ENCODE results near the gene SDK2.

Gene SDK2

DNA sequence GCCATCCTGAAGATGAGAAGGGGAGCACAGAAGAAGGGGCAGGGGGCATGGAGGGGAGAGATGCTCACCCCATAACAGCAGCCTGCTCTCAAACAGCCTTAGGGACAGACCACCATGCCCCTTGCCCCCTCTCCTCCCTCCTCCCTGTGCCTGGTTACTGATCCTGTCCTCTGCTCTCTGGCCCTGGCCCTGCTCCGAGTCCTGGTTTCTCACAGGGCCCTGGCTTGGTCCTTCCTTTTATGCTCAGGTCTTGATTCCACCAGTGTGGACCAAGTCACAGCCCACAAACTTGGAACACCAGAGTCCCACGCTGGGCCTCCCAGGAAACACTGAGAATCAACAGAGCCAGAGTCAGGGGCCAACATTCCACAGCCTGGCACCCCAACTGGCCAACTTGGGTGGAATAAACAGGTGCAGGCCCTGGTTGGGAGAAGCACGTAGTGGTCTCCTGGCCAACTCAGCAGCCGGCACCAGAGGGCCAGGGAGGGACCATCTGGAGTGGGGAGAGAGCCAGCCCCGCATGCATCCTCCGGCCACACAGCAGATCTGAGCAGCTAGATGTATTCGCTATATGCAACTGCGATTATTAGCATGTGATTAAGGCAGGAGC lies 287.6 kb downstream of the SDK2 start:
- no peak for DNase-seq

DNA sequence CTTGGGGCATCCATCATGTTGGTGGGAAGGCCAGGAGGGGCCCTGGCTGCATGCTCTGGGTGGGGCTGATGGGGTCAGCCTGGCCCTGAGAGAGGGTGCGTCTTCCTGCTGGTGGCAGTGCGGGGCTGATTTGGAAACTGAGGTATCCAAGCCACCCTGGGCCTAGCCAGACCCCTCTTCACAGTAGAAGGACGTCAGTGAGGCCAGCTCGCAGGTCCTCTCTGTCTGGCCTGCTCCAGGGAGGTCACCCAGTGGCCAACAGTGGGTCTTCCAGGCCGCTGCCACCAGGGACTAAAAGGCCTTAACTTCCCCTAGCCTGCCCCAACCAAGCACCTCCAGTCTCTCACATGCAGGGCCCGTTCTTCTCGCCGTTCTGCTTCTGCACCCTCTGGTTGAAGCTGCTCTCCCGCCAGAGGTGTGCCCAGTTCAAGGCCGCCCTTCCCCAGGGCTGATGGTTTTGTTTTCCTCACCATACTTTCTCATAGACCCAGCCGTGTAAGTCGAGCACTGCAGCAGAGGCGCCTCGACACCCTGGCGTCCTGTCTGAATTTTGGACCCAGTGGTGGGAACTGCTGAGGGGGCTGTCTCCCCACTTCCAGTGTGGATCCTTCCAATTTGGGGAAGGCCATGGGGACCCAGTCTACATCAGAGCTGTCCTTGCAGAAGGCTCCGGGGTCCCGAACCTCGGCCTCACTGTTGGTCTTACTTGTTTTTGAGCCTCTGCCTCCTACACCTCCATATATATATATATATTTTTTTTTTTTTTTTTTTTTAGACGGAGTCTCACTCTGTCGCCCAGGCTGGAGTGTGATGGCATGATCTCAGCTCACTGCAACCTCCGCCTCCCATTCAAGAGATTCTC lies 289.6 kb downstream of the SDK2 start:
- DNase-seq: no peak

DNA sequence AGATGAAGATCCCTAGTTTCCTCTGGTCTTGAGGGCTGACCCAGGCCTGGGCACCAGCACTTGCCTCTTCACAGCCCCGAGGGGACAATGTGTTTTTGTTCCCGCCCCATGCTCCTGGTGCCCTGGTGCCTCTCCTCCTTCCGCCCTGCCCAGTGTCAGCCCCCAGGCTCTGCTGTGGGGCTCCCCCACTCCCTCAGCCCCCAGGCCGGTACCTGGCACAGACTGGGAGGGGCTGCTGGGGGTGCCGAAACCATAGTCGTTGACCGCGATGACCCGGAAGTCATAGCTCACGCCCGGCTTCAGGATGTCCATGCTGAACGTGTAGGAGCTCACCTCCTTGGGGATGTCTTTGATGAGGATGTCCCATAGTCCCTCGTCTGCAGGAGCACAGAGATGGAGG lies 292.0 kb downstream of the SDK2 start:
- DNase-seq: no peak

DNA sequence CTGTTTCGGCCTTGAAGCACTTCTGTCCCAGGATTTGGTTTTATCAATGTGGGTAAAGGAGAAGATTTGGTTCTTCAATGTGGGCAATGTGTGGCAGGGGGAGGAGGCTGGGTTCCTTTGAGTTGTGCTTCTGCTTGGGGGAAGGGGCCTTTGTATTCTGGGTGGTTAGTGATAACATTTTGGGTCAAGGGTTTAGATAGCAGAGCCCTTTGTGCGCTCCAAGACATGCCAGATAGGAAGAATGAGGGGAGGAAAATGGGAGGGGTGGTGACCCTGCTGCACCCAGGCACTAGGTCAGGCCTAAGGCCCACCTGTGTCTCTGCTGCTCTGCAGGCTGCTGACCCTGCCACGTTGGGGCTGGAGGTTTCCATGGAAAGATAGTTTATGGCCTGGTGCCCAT lies 292.5 kb downstream of the SDK2 start:
- DNase-seq: no peak

DNA sequence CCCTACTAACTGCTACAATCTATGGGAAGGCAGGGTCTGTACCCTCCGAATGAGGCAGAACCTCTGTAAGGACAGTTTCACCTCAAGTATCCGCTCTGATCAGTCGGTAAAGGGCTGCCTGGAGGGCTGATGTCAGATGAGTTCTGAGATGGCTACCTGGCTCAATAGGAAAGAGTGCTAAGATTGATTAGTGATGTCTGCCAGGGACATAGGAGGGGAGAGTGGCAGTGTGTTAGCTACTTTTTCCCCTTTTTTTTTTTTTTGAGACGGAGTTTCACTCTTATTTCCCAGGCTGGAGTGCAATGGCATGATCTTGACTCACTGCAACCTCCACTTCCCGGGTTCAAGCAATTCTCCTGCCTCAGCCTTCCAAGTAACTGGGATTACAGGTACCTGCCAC lies 293.4 kb downstream of the SDK2 start:
- DNase-seq: no peak

DNA sequence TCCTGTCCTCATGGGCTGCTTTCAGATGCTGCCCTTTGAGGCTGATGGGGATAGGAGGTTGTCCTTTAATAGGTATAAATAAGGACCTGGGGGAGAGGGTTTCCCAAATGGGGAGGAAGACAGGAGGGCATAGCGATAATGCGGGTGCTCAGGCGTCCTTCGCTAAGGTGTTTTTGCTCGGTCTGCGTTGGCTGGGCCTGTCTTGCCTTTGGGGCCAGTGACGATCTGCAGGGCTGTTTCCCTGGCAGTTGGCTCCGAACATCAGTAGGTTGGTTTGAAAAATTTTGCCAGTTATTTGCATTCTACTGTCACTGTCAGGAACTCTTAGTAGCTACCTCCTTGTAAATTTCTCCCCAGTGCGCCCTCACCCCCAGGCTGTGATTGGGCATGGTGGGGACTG lies 294.6 kb downstream of the SDK2 start:
- no peak for DNase-seq

DNA sequence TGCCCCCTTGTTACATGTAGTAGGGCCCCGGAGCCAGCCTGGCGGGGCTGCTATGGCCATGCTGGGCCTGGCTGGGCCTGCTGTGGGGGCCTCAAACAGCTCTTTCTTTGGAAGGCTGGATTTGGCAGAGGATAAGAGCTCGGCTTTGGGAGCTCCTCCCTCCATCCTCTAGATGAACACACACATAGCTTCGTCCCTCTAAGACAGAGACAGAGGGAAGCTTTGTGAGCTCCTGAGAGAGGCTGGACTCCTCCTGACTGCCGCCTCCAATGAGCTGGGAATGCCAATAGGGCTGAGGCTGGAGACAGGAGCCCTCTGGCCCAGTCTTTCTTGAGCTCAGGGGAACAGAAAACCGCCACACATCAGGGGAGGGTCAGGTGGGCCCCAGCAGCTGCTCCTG lies 295.1 kb downstream of the SDK2 start:
- DNase-seq: no peak

DNA sequence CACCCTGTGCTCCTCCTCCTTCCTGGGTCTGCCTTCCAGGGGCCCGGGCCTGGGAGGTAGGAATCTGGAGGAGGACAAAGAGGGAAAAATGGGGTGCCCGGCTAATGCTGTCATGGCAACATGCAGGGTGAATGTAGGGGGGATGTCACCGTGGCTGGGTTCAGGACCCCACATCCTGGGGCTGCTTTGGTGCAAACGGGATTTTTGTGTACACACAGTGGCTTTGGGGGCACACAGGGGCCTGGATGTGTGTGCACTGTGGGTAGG lies 295.5 kb downstream of the SDK2 start:
- no peak for DNase-seq

DNA sequence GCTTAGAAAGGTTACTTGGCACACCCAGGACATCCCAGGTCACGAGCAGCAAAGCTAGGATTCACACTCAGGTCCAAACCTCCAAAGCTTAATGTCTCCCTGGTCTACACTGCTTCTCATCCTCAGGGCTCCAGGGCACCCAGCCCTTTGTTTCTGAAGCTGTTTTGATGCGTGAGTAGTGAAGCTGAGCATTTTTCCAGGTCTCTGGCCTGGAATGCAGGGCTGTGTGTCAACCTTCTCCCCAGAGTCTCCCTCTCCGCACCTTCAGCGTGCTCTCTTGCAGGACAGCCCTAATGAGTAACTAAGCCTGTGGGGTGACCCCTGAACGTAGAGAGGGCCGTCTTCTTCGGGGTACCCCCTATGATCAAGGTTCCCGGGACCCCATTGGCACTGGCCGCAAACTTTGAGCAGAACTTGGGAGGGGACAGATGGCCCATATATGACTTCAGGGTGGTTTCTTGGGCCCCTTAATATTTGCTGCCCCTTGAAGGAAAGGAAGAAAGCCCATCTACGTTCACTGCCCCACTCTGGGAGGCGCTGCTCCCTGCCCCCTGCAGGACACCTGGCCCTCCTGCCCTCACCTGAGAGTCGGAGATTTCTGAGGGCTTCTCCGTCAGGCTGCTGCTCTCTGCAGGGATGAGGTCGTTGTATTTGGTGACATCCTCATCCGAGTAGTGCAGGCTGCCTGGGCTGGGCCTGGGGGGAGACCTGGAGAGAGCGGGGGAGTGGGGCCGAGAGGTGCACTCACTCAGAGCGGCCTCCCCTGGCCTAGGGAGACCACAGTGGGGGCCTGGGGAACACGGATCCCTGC lies 296.0 kb downstream of the SDK2 start:
- no peak for DNase-seq

DNA sequence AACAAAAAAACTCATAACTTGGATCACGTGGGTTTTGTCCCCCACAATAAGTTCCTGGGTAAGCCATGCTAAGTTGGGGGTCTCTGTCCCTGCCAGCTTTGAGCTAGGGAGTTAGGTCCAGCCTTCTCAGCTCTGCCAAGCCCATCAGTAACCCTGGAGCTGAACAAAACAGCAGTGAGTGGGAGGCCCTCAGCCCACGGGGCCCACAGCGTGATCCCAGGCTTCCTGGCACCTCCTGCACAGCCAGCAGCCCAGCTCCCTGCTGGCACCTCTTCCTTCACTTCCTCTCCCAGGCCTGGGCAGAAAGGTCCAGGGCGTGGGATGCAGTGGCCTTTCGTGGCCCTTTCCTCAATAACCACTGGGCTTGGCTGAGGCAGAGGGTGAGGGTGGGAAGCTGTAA lies 296.9 kb downstream of the SDK2 start:
- no peak for DNase-seq

DNA sequence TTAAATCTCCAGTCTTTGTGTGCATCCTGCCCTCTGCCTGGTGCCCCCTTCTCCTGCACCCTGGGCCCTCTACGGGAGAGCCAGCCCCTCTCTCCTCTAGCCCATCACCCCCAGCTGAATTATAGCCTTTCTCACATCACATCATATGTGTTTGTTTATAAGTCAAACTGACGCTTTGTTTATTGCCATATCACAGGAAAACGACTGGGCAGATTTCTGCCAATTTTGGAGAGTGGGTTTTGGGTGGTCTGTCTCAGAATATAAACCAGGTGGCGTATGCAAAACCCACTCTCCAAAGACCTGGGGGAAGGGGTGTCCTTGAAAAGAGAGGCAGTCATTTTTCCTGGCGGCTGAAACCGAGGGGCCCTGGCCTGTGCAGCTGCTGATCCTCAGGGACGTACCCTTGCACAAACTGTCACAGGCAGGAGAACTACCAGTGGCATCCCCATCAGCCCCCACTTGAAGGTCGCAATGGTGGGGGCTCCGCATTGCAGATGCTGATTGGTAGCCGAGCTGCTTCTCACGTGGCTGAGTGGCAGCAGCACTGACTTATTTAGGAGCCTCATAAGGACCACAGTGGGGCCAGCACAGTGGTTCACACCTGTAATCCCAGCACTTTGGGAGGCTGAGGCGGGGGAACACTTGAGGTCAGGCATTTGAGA lies 297.6 kb downstream of the SDK2 start:
- no peak for DNase-seq

DNA sequence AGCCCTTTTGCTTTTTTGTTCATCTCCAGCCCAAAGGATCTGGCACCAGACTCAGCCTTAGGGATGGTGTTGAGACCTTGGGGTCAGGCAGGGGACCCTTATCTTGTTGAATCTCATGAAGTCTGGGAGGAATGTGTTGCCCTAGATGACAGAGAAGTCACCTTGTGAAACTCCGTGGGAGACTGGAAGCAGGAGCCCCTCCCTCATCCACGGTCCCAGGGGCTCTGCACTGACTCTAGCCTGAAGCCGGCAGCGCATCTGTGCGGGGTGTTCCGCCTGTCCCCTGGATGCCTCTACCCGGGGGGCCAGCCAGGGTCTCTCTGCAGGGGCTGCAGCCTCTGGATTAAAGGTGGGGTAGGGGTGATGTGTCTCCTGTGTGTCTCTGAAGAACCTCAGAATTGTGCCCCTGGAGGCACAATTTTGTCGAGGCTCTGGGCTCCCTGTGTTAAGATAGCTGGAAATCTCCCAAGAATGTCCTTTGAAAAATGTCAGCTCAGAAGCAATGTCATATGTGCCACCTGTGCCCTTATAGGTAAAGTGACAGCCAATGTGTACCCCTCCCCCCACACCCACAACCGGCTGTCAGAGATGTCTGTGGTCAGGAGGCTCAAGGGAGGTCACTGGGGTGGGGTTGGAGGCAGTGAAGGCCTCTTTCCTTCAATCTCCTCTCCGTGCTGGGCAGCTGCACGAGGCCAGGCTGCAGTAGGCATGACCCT lies 300.3 kb downstream of the SDK2 start:
- no peak for DNase-seq

DNA sequence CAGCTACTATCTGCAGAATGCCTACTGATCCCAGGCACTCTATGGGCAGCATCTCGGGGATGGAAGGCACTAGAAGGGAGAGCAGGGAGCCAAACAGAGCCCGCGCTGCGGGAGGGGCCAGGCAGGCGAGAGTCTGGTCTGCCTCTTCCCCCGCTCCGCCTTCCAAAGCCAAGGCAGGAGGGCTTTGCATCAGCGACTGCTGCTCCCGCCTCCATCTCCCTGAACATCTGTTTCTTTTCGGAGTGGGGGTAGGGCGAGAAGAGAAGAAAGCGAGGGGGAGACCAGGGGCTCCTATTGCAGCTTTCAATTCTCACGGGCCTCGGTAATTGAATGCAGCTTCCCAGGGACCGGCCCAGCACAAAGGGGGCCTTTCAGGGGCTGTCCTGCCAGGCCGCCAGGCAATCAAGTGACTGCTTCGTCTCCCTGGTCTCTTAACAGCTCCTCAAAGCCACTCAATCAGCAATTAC lies 301.0 kb downstream of the SDK2 start:
- no peak for DNase-seq

DNA sequence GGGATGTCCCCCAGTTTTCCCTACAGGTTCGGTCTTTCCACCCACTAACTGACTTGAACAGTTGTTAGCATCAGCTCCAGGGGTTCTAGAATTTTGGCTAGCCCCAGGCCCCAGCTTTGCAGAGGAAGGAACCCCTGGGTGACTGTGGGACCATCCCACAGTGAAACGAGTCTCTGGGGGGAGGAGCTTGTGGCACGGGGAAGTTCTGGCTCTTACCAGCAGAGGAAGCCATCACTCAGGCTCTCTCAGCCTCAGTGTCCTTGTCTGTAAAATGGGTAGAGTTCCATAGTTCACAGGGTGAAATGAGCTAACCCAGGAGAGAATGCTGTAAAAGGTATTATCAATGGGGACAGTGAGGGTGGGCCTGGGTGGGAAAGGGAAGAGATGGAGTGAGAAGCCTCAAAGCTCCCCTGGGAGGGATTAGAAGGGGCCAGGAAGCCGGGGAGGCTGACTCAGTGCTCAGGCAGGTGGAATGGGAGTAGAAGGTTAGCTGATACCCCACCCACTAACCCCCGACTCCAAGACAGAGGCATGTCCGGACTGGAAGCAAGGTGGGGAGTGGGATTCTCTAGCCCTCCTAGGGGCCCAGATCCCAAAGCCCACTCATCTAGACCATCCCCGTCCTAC lies 301.6 kb downstream of the SDK2 start:
- DNase-seq: no peak

DNA sequence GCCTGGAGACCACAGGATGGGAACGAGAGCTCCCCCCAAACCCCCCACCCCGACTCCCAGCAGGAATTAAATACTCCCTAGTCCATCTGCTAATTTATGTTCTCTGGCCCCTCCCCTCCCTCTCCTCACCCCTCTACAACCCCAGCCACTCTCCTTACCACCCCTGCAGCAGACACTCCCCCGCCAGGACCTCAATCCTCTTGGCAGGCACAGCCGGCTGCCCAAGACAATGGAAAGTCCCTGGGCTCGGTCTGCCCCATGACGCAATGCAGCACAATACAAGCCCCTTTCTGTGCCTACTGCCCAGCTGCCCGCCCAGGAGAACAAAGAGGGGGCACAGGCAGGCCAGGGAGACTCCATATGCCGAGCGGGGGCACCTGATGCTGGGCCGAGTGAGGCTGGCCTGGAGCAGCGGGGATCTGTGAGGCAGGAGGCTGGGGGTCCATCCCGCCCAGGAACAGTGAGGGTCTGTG lies 302.2 kb downstream of the SDK2 start:
- no peak for DNase-seq

DNA sequence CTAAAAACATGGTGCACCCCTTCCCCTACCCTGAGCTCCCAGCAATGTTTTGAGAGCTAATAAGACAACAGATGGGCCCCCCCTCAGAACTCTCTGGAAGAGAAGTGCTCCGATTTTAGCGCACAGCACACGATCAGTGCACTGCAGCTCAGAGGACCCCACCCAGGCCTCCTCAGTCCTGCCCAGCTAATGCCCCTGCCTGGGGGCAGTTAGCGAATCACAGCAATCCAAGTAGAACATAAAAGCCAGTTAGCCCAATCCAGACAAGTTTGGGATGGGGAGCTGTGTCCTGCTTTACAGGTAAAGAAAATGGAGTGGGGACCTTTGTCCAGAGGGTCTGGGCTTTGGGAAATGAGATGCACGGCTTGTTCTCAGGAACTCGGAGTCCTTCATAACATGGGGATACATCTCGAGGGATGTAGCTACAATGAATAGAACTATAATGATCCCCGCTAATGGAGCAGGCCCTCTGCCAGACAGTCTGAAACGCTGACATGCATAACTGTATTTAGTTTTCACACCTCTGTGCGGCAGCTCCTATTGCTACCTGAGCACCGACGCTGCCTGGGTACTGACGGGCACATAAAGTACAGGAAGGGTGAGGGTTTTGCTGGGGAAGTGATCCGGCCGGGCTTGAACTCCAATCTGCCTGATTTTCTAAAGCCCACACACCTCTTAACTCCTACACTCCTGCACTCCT lies 302.7 kb downstream of the SDK2 start:
- DNase-seq: no peak

DNA sequence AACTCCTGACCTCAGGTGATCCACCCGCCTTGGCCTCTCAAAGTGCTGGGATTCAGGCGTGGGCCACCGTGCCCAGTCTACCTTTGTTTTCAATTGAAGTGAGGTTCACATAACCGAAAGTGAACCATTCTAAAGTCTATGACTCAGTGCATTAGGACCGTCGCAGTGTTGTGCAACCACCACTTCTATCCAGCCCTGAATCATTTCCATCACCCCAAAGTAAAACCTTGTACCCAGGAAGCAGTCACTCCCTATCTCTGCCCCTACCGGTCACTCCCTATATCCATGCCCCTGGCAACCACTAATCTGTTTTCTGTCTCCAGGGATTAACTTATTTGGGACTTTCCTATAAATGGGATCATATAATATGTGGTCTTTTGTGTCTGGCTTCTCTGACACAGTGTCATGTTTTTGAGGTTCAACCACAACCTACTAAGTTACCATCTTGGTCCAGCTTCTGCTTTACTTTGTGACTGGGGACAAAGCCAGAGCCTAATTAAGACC lies 304.1 kb downstream of the SDK2 start:
- DNase-seq: no peak

DNA sequence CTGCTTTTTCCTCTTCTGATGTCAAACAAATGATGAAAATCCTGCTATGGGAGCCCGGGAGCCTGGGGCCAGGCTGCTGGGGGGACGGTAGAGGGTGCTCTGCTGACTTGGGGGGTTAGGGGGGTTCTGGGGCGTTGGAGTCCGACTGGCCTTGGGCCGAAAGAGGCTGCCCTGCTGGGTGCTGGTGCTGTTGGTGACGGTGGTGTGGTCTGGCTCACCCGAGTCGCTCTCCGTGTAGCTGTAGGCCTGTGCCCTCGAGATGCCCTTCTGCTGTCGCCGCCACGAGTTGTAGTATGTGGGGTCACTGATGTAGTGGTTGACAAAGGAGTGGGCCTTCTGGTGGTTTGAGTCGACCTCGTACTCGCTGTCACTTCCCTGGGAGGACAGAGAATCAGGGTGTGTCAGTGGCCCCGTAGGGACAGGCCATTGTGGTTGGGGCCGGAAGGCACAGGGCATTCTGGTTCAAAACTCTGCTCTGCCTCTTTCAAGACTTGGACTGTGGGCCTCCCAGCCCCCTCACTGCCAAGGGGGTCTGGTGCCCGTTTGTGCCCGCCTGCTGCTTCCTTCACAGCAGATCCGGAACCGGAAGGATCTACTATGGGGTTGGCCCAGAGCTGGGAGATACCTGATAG lies 305.6 kb downstream of the SDK2 start:
- DNase-seq: no peak

DNA sequence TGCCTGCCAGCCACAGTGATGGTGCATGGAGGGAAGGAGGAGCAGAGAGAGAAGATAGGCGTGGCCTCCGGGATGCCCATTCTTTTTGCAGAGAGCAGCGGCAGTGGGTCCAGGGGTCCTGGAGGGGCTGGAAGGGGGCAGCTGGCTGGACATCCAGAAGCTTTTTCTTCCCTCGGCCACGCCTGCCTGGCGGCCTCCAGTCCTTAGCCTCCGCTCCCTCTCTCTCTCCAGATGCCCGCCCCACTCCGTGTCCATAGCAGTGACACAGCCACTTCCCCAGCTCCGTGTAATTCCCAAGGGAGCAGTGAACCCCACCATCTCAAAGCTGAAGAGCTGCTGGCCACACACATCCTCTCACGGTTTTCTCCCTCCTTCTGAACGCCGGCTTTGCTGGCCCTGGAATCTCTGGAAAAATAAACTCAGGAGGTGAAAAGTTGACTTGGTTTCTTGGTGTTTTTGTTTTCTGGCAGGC lies 306.2 kb downstream of the SDK2 start:
- DNase-seq: peak in 1 of 2 experiments; percentile 31

DNA sequence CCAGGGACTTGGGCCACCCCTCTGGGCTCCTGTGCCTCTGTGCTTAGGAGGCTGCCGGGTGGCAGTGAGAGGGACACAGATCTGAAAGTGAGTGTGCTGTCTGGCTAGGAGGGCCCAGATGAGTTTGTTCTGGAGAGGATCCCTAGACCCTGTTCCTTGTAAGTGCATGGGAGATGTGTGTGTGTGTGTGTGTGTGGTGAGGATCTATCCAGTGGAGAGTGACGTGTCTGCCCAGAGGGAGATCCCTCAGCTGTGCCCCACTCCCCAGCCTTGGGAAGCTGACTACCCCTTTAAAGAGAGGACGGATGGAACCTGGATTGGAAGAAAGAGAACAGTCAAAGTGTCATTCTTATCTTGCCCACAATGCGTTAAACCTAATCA lies 306.9 kb downstream of the SDK2 start:
- no peak for DNase-seq
